Measurements from ENCODE around the gene PTPRB. TPM values are rescaled to one million over a fixed set of nuclear protein-coding genes. Genes with fewer than 3 reads are reported as not detected.

Gene PTPRB
- total RNA-seq, 1 experiment from 2014 or later = 0.17 TPM

GRCh38 chr12:70663838-70664237, 26.6 kb upstream of the PTPRB start:
- ChIA-PET RAD21 (ENCODE audit: low non-redundant PET in 1 of 2, low total read pairs in 2 of 2, uncharacterized antibody in 2 of 2, unreplicated experiment in 2 of 2) (no interaction called here), CTCF (no interaction called here), POLR2A (no interaction called here)
- Histone ChIP-seq H3K9me3 (ENCODE audit: control insufficient read depth in 1 of 2, insufficient read depth in 1 of 2, low read depth in 1 of 2, low read length in 2 of 2) (no peaks in the 10 kb centered on the region), H3K27ac (ENCODE audit: low read depth, low read length) (no peak overlapping the region), H3K4me1 (ENCODE audit: control insufficient read depth in 1 of 2, insufficient read depth in 2 of 2, low read length in 2 of 2) (peaks cover 6 to 8% of the 10 kb centered on the region in 2 experiments; a peak in 3 of 4 replicates), H3K36me3 (ENCODE audit: control insufficient read depth in 1 of 2, insufficient read depth in 2 of 2, low read length in 2 of 2) (no peaks in the 10 kb centered on the region), H3K4me3 (replicated peaks in 1 of 2; ENCODE audit: low read depth in 1 of 2, low read length in 2 of 2) (no peak overlapping the region), H4K20me1 (ENCODE audit: insufficient read depth) (no peaks in the 10 kb centered on the region), H3K79me2 (ENCODE audit: insufficient read depth, low read length) (no peaks in the 10 kb centered on the region), H3K9me2 (ENCODE audit: insufficient read depth) (no peaks in the 10 kb centered on the region), H2AFZ (ENCODE audit: low read depth, low read length, poor library complexity, severe bottlenecking) (no peak overlapping the region), H3K4me2 (ENCODE audit: low read length) (no peak overlapping the region), H3K27me3 (ENCODE audit: insufficient read depth, low read length) (no peaks in the 10 kb centered on the region), H3K9ac (ENCODE audit: low read length) (no peak overlapping the region)
- intact Hi-C loops (cut with micrococcal nuclease) = no loop called here
- DNase-seq (ENCODE audit: low read depth, low spot score) = no peak
- ATAC-seq = no peak
- TF ChIP-seq MAX (IDR thresholded peaks at IDR 0.05) (no peak), CEBPB (IDR thresholded peaks at IDR 0.05; ENCODE audit: low read depth) (no peak), ELF1 (IDR thresholded peaks at IDR 0.05; ENCODE audit: borderline replicate concordance, low read depth) (no peak), ZNF274 (IDR thresholded peaks at IDR 0.05; ENCODE audit: low read depth, low read length) (no peak), EGR1 (IDR thresholded peaks at IDR 0.05; ENCODE audit: low read depth) (no peak)
- no TSS peak for BruUV-seq (replicated peaks)

- BruUV-seq (replicated peaks) = no TSS peak
- intact Hi-C loops (cut with micrococcal nuclease) = no loop called here
- RAD21 ChIA-PET (ENCODE audit: low non-redundant PET in 1 of 2, low total read pairs in 2 of 2, uncharacterized antibody in 2 of 2, unreplicated experiment in 2 of 2) = no interaction called here
- Histone ChIP-seq H3K4me3 (replicated peaks in 1 of 2; ENCODE audit: low read depth in 1 of 2, low read length in 2 of 2) (no peak overlapping the region), H3K9me3 (ENCODE audit: control insufficient read depth in 1 of 2, insufficient read depth in 1 of 2, low read depth in 1 of 2, low read length in 2 of 2) (no peaks in the 10 kb centered on the region), H3K36me3 (ENCODE audit: control insufficient read depth in 1 of 2, insufficient read depth in 2 of 2, low read length in 2 of 2) (no peaks in the 10 kb centered on the region), H3K27ac (ENCODE audit: low read depth, low read length) (no peak overlapping the region), H3K27me3 (ENCODE audit: insufficient read depth, low read length) (no peaks in the 10 kb centered on the region), H4K20me1 (ENCODE audit: insufficient read depth) (no peaks in the 10 kb centered on the region), H3K79me2 (ENCODE audit: insufficient read depth, low read length) (no peaks in the 10 kb centered on the region), H3K9ac (ENCODE audit: low read length) (no peak overlapping the region), H3K9me2 (ENCODE audit: insufficient read depth) (0 out of 2 replicates have a peak, but pooled peaks cover 4% of the 10 kb centered on the region), H3K4me1 (ENCODE audit: control insufficient read depth in 1 of 2, insufficient read depth in 2 of 2, low read length in 2 of 2) (peaks cover 6 to 8% of the 10 kb centered on the region in 2 experiments; a peak in 3 of 4 replicates), H3K4me2 (ENCODE audit: low read length) (no peak overlapping the region), H2AFZ (ENCODE audit: low read depth, low read length, poor library complexity, severe bottlenecking) (no peak overlapping the region)
- CTCF ChIA-PET = interaction anchor here (0.8 kb wide), 1 partner anchor 13 kb away, joined by 3 read pairs; no protein-coding TSS in a partner anchor
- DNase-seq (ENCODE audit: low read depth, low spot score) (no peak), ATAC-seq (no peak)
- POLR2A ChIA-PET = no interaction called here
- no peak for TF ChIP-seq REST (IDR thresholded peaks at IDR 0.05; ENCODE audit: low read depth)
- TF ChIP-seq TCF7L2 (IDR thresholded peaks at IDR 0.05; ENCODE audit: borderline replicate concordance, extremely low read depth, insufficient read depth, insufficient read length) = no peak
- no peak for TF ChIP-seq MAX (IDR thresholded peaks at IDR 0.05)
- TF ChIP-seq FOSL1 (IDR thresholded peaks at IDR 0.05; ENCODE audit: low read depth) = no peak
- no peak for TF ChIP-seq CEBPB (IDR thresholded peaks at IDR 0.05; ENCODE audit: low read depth)
- no peak for TF ChIP-seq CBX3 (IDR thresholded peaks at IDR 0.05; ENCODE audit: low read depth)
- no peak for TF ChIP-seq EGR1 (IDR thresholded peaks at IDR 0.05; ENCODE audit: low read depth)
- no peak for TF ChIP-seq JUND (IDR thresholded peaks at IDR 0.05)
- TF ChIP-seq EZH2 (IDR thresholded peaks at IDR 0.05) = no peak
- no peak for TF ChIP-seq RAD21 (IDR thresholded peaks at IDR 0.05; ENCODE audit: low read depth)
- TF ChIP-seq CTCF (IDR thresholded peaks at IDR 0.05 in 2 of 3, conservative IDR thresholded peaks at IDR 0.05 in 1 of 3; ENCODE audit: borderline replicate concordance in 1 of 3, insufficient read depth in 1 of 3, low read depth in 2 of 3, low read length in 2 of 3) = no peak
- TF ChIP-seq ATF3 (IDR thresholded peaks at IDR 0.05) = no peak
These were observed 24.4 kb upstream of the PTPRB start for GRCh38 chr12:70661466-70662161.
